K562 (cell line): ENCODE data around the gene MTG2. TPM values are rescaled to one million over a fixed set of nuclear protein-coding genes. Genes with fewer than 3 reads are reported as not detected.

Experiments
- ATAC-seq: fragments of 200-7000 bp; cut with Tn5 transposase; 3 replicates; pipeline ENCODE4 v1.9.1; 2020; ENCODE audit warnings: moderate library complexity
- BruUV-seq: library from RNA; stranded (reverse); fragments of 400-500 nt; replicated peaks from 2 replicates; lab custom pipeline; 2021; lab: Mats Ljungman, UMichigan
- CTCF ChIA-PET: fragments of 300-600 bp; formaldehyde crosslinking; extraction: SDS; loops from one replicate; lab custom pipeline; 2021; ENCODE audit warnings: low intra/inter-chr PET ratio; lab: Yijun Ruan, JAX
- POLR2A ChIA-PET: fragments of 300-600, 350-650 bp; sonication (Branson Sonifier 250); formaldehyde crosslinking; extraction: SDS; loops from one replicate; lab custom pipeline; 2021; ENCODE audit warnings: antibody characterized with exemption, inconsistent platforms; lab: Yijun Ruan, JAX
- DNase-seq, 4 experiments: peaks; one replicate each; pipeline versions ENCODE4 v3.0.0 to v3.0.0-alpha.2; 2011 to 2018; ENCODE audit warnings: low spot score in 3 of 4, mixed read lengths in 3 of 4; ENCODE audit errors: extremely low read depth in 1 of 4
- FAIRE-seq: peaks from 2 replicates; lab custom pipeline; 2011; peaks lifted over from hg19 to GRCh38; lab: Jason Lieb, UNC
- H2AFZ ChIP-seq: 2 replicates; pipeline ENCODE4 v1.6.0; 2011; ENCODE audit warnings: low read depth, low read length, control low read depth, inconsistent platforms
- H3K27ac ChIP-seq: fragments of 200-600 bp; 3 replicates; pipeline ENCODE4 v1.8.0; 2011; ENCODE audit warnings: low read depth, mild to moderate bottlenecking, control low read depth, inconsistent platforms, low read length, moderate library complexity, mixed read lengths; ENCODE audit errors: extremely low read depth
- H3K27me3 ChIP-seq, 2 experiments: fragments of 300-600 bp in 1 of 2; 2 replicates in 1 of 2; 3 replicates in 1 of 2; pipeline versions ENCODE4 v1.6.0 to v1.8.0; 2011; ENCODE audit warnings: inconsistent platforms in 2 of 2, low read length in 2 of 2, mild to moderate bottlenecking in 1 of 2, mixed read lengths in 1 of 2, moderate library complexity in 1 of 2; ENCODE audit not compliant: control insufficient read depth in 2 of 2, insufficient read depth in 2 of 2
- H3K36me3 ChIP-seq: fragments of 300-600 bp; 3 replicates; pipeline ENCODE4 v1.8.0; 2011; ENCODE audit warnings: mild to moderate bottlenecking, low read length, inconsistent platforms; ENCODE audit not compliant: control insufficient read depth, insufficient read depth
- H3K4me1 ChIP-seq, 2 experiments: fragments of 200-600 bp in 1 of 2; replicated peaks in 1 of 2; 2 replicates in 1 of 2; 3 replicates in 1 of 2; pipeline versions ENCODE4 v1.5.1 to v1.8.0; 2011; ENCODE audit warnings: inconsistent platforms in 2 of 2, low read length in 2 of 2, mild to moderate bottlenecking in 1 of 2, mixed read lengths in 1 of 2, moderate library complexity in 1 of 2; ENCODE audit not compliant: control insufficient read depth in 2 of 2, insufficient read depth in 2 of 2
- H3K4me2 ChIP-seq: 2 replicates; pipeline ENCODE4 v1.6.1; 2011; ENCODE audit warnings: low read length, control low read depth, inconsistent platforms, mixed read lengths; ENCODE audit not compliant: insufficient read depth
- H3K4me3 ChIP-seq: fragments of 200-600 bp; sonication (generic), shearing (Covaris generic); 2 replicates; pipeline ENCODE4 v1.5.1; 2016; ENCODE audit warnings: control low read depth, inconsistent platforms
- H3K79me2 ChIP-seq: fragments of 200-600 bp; 3 replicates; pipeline ENCODE4 v1.8.0; 2011; ENCODE audit warnings: low read length, inconsistent platforms; ENCODE audit not compliant: control insufficient read depth, insufficient read depth
- H3K9ac ChIP-seq, 2 experiments: 2 replicates each; pipeline versions ENCODE4 v1.6.0 to v1.6.1; 2011; ENCODE audit warnings: low read depth in 2 of 2, low read length in 2 of 2, control low read depth in 1 of 2, inconsistent platforms in 1 of 2, mild to moderate bottlenecking in 1 of 2, mixed read lengths in 1 of 2; ENCODE audit not compliant: insufficient read depth in 1 of 2
- H3K9me1 ChIP-seq: one replicate; pipeline ENCODE4 v1.6.0; 2011; ENCODE audit warnings: inconsistent platforms, mild to moderate bottlenecking, low read length, moderate library complexity; ENCODE audit not compliant: control insufficient read depth, insufficient read depth
- H3K9me3 ChIP-seq: replicated peaks from 2 replicates; pipeline ENCODE4 v1.5.1; 2011; ENCODE audit warnings: low read depth, low read length, inconsistent platforms; ENCODE audit not compliant: control insufficient read depth, insufficient read depth
- H4K20me1 ChIP-seq: replicated peaks from 2 replicates; pipeline ENCODE4 v1.6.1; 2011; ENCODE audit warnings: low read length, inconsistent platforms, mixed read lengths; ENCODE audit not compliant: control insufficient read depth, insufficient read depth
- ARID2 ChIP-seq: fragments of 450-650 bp; IDR thresholded peaks from 2 replicates; pipeline ENCODE4 v1.6.1; 2017; ENCODE audit warnings: antibody characterized with exemption, mild to moderate bottlenecking
- ZNF24 ChIP-seq: fragments of 450-650 bp; IDR thresholded peaks from 2 replicates; pipeline ENCODE4 v1.6.1; 2016
- WGBS: fragments of 100-300 bp; shearing (Covaris generic); methylation state at CpG from one replicate; pipeline ENCODE4 v1.1.6; 2016; ENCODE audit warnings: low coverage, mixed read lengths; ENCODE audit not compliant: insufficient coverage; ENCODE audit errors: missing lambda C conversion rate; 5-methylcytosine and 5-hydroxymethylcytosine counted together
- in situ Hi-C: fragments of 300-500 bp; cut with MboI; formaldehyde crosslinking; loops from 4 replicates; pipeline ENCODE4 v1.15.0; 2018; ENCODE audit warnings: inconsistent platforms, mixed read lengths
- intact Hi-C: fragments of 100-400 bp; cut with micrococcal nuclease; formaldehyde crosslinking; loops from 2 replicates; pipeline ENCODE4 v1.14.2; 2022
- polyA plus RNA-seq, 8 experiments: library from polyadenylated mRNA; depleted of rRNA in 4 of 8; stranded (reverse) in 5 of 8; unstranded in 3 of 8; fragments of >200 nt; fragmentation: Nextera tagmentation in 2 of 8; fragmentation: Illumina TruSeq in 1 of 8; extraction: Ambion mirVana in 2 of 8; extraction: Trizol in 1 of 8; gene quantifications; 2 replicates each; pipeline versions ENCODE4 v1.2.1 to v1.2.3, GENCODE V29; 2011 to 2014; ENCODE audit warnings: inconsistent platforms in 1 of 8, missing spikeins in 1 of 8
- total RNA-seq, 7 experiments: library from RNA; depleted of rRNA in 6 of 7; stranded (reverse); fragments of >200 nt in 6 of 7; fragmentation: Illumina TruSeq in 2 of 7; extraction: Trizol in 2 of 7; gene quantifications; 2 replicates each; pipeline versions ENCODE4 v1.2.1 to v1.2.3, GENCODE V29; 2011 to 2021; ENCODE audit warnings: low replicate concordance in 1 of 7
- TF ChIP-seq, protein P1 (sequence below): sonication (generic); formaldehyde crosslinking; IDR thresholded peaks from 2 replicates; pipeline ENCODE4 v1.9.0; 2022; ENCODE audit warnings: mild to moderate bottlenecking, missing genetic modification reagents
- TF ChIP-seq, protein P2 (sequence below): fragments of 450-650 bp; conservative IDR thresholded peaks from 2 replicates; pipeline ENCODE4 v1.6.1; 2016; ENCODE audit warnings: missing genetic modification characterization, low read depth, mild to moderate bottlenecking, missing compliant biosample characterization, moderate library complexity
- TF ChIP-seq, protein P3 (sequence below): fragments of 250-450 bp; sonication (Bioruptor Pico); IDR thresholded peaks from 2 replicates; pipeline ENCODE4 v1.9.0; 2021; ENCODE audit warnings: mild to moderate bottlenecking

The MTG2 gene
- total and polyA plus RNA-seq, 9 of the 15 experiments (the other 6 are each of a cell fraction or from before 2014, with no cell fraction given), result 8.7 to 67.5 (median 44.5) TPM

DNA sequence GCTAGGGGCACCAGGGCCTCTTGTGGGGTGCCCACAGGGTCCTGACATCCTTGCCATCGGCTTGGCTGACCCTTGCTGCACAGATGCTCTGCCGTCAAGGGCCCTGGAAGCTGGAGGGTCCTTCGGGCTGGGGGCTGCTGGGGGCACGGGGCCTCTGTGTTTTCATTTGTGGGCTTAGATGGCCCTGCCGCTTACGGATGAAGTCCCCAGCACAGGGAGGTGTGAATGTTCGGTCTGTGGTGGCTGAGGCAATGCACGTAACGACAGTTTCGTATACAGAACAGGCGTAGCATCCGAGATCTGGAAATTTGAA, 24.8 kb upstream of the MTG2 start:
- in situ Hi-C loops (no loop called here), intact Hi-C loops (loop anchor here (5.0 kb wide), 1 partner anchor 146 kb away; no protein-coding TSS in a partner anchor)
- DNase-seq, result no peak
- H3K27me3 ChIP-seq, result no peaks in the 10 kb centered on the region
- peaks cover 61% of the 10 kb centered on the region for H3K79me2 ChIP-seq
- H3K9ac ChIP-seq, result no peak overlapping the region
- ChIA-PET CTCF (interaction anchor here (0.6 to 3.3 kb wide), 2 partner anchors 33 to 147 kb away, joined by 3 to 12 read pairs; no protein-coding TSS in a partner anchor), POLR2A (no interaction called here)
- H3K4me1 ChIP-seq, result peaks cover 2 to 42% of the 10 kb centered on the region in 2 experiments; a peak in 3 of 5 replicates
- no peak overlapping the region for H3K4me2 ChIP-seq
- no TSS peak for BruUV-seq
- no peaks in the 10 kb centered on the region for H3K9me3 ChIP-seq
- peaks cover 18% of the 10 kb centered on the region for H4K20me1 ChIP-seq
- H3K36me3 ChIP-seq, result peaks cover 93% of the 10 kb centered on the region; the same call in 2 of the 3 replicates
- peaks cover 5% of the 10 kb centered on the region for H3K9me1 ChIP-seq
- H3K27ac ChIP-seq, result no peak overlapping the region
- no peak overlapping the region for H3K4me3 ChIP-seq
- ATAC-seq, result no peak
- TF ChIP-seq ARID2 (no peak), ZNF24 (no peak)
- TF ChIP-seq, protein P1, sequence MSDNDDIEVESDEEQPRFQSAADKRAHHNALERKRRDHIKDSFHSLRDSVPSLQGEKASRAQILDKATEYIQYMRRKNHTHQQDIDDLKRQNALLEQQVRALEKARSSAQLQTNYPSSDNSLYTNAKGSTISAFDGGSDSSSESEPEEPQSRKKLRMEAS, result no peak
- TF ChIP-seq, protein P2, sequence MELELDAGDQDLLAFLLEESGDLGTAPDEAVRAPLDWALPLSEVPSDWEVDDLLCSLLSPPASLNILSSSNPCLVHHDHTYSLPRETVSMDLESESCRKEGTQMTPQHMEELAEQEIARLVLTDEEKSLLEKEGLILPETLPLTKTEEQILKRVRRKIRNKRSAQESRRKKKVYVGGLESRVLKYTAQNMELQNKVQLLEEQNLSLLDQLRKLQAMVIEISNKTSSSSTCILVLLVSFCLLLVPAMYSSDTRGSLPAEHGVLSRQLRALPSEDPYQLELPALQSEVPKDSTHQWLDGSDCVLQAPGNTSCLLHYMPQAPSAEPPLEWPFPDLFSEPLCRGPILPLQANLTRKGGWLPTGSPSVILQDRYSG (tag), result no peak
- TF ChIP-seq, protein P3, sequence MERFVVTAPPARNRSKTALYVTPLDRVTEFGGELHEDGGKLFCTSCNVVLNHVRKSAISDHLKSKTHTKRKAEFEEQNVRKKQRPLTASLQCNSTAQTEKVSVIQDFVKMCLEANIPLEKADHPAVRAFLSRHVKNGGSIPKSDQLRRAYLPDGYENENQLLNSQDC (CRISPR knock-in tag), result no peak
- H2AFZ ChIP-seq, result no peak overlapping the region
- WGBS, result 98% methylated on average over 12 of the region's 12 CpGs
- FAIRE-seq, result no peak
